ENCODE measurements around the gene TECPR2.

TECPR2 gene

GRCh38 chr14:102424923-102425322 lies 62.2 kb downstream of the TECPR2 start:
- in situ Hi-C loops (cut with HindIII; ENCODE audit: low sequenced_read_pairs) = no loop called here
- no peak for DNase-seq (ENCODE audit: low read depth)
- TF ChIP-seq, protein P1, sequence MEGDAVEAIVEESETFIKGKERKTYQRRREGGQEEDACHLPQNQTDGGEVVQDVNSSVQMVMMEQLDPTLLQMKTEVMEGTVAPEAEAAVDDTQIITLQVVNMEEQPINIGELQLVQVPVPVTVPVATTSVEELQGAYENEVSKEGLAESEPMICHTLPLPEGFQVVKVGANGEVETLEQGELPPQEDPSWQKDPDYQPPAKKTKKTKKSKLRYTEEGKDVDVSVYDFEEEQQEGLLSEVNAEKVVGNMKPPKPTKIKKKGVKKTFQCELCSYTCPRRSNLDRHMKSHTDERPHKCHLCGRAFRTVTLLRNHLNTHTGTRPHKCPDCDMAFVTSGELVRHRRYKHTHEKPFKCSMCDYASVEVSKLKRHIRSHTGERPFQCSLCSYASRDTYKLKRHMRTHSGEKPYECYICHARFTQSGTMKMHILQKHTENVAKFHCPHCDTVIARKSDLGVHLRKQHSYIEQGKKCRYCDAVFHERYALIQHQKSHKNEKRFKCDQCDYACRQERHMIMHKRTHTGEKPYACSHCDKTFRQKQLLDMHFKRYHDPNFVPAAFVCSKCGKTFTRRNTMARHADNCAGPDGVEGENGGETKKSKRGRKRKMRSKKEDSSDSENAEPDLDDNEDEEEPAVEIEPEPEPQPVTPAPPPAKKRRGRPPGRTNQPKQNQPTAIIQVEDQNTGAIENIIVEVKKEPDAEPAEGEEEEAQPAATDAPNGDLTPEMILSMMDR (IDR thresholded peaks at IDR 0.05; ENCODE audit: low read depth, low read length, missing control alignments) = no peak
- no peak overlapping the region for H3K4me3 ChIP-seq (ENCODE audit: low read depth, low read length)

- TF ChIP-seq, protein P1 (IDR thresholded peaks at IDR 0.05; ENCODE audit: low read depth, low read length, missing control alignments) = no peak
- no peak overlapping the region for H3K4me3 ChIP-seq (ENCODE audit: low read depth, low read length)
- in situ Hi-C loops (cut with HindIII; ENCODE audit: low sequenced_read_pairs) = no loop called here
- no peak for DNase-seq (ENCODE audit: low read depth)
Observed at GRCh38 chr14:102426796-102427195, 64.1 kb downstream of the TECPR2 start.

GRCh38 chr14:102427642-102428041 lies 64.9 kb downstream of the TECPR2 start:
- in situ Hi-C loops (cut with HindIII; ENCODE audit: low sequenced_read_pairs) = no loop called here
- no peak for DNase-seq (ENCODE audit: low read depth)
- H3K4me3 ChIP-seq (ENCODE audit: low read depth, low read length) = no peak overlapping the region
- TF ChIP-seq, protein P1 (IDR thresholded peaks at IDR 0.05; ENCODE audit: low read depth, low read length, missing control alignments) = no peak

DNA sequence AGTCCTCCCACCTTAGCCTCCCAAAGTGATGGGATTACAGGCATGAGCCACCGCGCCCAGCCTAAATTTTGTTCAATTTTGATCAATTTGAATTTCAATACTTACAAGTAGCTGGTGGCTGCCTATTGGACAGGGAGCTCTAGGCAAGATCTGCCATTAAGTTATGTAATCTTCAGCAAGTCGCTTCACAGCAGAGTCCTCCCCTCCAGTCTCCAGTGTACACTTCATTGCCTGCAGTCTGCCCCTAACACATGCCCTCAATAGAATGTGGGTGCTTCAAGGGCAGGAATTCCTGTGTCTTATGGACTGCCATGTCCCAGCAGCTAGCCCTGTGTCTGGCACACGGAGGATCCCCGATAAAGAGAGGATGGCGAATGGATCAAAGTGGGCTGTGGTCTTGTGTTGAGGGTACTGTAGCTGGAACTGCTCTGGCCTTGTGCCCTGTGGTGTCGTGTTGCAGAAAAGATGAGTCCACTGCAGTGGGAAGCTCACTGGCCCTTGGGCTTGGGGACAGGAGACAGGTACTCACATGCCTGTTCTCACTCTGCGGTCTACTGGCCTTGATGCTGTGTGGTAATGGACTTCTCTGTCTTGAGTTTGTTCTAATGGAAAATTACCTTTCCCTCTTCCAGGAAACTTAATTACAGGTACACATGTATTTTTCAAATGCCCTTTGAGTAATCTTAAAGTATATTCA lies 67.6 kb downstream of the TECPR2 start:
- in situ Hi-C loops (cut with HindIII; ENCODE audit: low sequenced_read_pairs) = no loop called here
- H3K4me3 ChIP-seq (ENCODE audit: low read depth, low read length) = no peak overlapping the region
- TF ChIP-seq, protein P1 (IDR thresholded peaks at IDR 0.05; ENCODE audit: low read depth, low read length, missing control alignments) = no peak
- no peak for DNase-seq (ENCODE audit: low read depth)

GRCh38 chr14:102431751-102432150 lies 69.0 kb downstream of the TECPR2 start:
- no peak for DNase-seq (ENCODE audit: low read depth)
- H3K4me3 ChIP-seq (ENCODE audit: low read depth, low read length) = no peak overlapping the region
- TF ChIP-seq, protein P1 (IDR thresholded peaks at IDR 0.05; ENCODE audit: low read depth, low read length, missing control alignments) = no peak
- in situ Hi-C loops (cut with HindIII; ENCODE audit: low sequenced_read_pairs) = no loop called here

DNA sequence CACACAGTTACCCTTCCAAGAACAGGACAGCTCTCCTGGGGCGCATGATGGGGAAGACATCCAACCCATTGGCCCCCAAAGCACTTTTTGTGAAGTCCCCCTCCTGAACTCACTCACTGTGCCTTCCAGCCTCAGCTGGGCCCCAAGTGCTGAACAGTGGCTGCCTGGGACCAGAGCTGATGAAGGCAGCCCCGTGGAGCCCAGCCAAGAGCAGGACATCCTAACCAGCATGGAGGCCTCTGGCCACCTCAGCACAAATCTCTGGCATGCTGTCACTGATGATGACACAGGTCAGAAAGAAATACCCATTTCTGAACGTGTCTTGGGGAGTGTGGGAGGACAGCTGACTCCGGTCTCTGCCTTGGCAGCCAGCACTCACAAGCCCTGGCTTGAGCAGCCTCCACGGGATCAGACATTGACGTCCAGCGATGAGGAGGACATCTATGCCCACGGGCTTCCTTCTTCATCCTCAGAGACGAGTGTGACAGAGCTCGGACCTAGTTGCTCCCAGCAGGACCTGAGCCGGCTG lies 72.0 kb downstream of the TECPR2 start:
- TF ChIP-seq, protein P1 (IDR thresholded peaks at IDR 0.05; ENCODE audit: low read depth, low read length, missing control alignments) = no peak
- H3K4me3 ChIP-seq (ENCODE audit: low read depth, low read length) = no peak overlapping the region
- in situ Hi-C loops (cut with HindIII; ENCODE audit: low sequenced_read_pairs) = no loop called here
- DNase-seq (ENCODE audit: low read depth) = no peak

Data from astrocyte of the cerebellum (primary cell).